IMR-90 (cell line): ENCODE results near the gene EPC2.

Experiments used
- CEBPB ChIP-seq: IDR thresholded peaks from 2 replicates; pipeline ENCODE4 v1.6.1; 2012; ENCODE audit warnings: low read depth, low read length, improper control_type of control experiment
- CHD1 ChIP-seq: IDR thresholded peaks from 2 replicates; pipeline ENCODE4 v1.6.1; 2012; ENCODE audit warnings: low read depth, low read length, improper control_type of control experiment
- CTCF ChIP-seq: conservative IDR thresholded peaks from 2 replicates; pipeline ENCODE4 v1.5.1; 2012; ENCODE audit warnings: mild to moderate bottlenecking, low read depth, low read length, improper control_type of control experiment
- POLR2A ChIP-seq: IDR thresholded peaks from 2 replicates; pipeline ENCODE4 v1.6.1; 2012; ENCODE audit warnings: mild to moderate bottlenecking, low read depth, low read length
- RAD21 ChIP-seq: IDR thresholded peaks from 2 replicates; pipeline ENCODE4 v1.6.1; 2012; ENCODE audit warnings: low read length, improper control_type of control experiment

- TF ChIP-seq CEBPB (no peak), RAD21 (no peak), CTCF (no peak), POLR2A (no peak), CHD1 (no peak)
These were observed 100.8 kb downstream of the EPC2 start for GRCh38 chr2:148745151-148745851.
